ENCODE data around the gene HAUS6.
"Not testable (repeated sequence)": the region's sequence is repeated elsewhere in the genome, so short reads cannot be mapped to it uniquely, and the experiment has no call there.

The HAUS6 gene

GRCh38 chr9:19102631-19103345, at the start of gene HAUS6:
HAUS6 (minus strand) TSS chr9:19102904; CDS start chr9:19102651, 253 bp downstream.
- DNase-seq (ENCODE audit: extremely low read depth, low read depth), result peak; percentile 93
- H3K4me3 ChIP-seq (replicated peaks; ENCODE audit: low read depth, low read length), result peak within 1 kb of the TSS; percentile 98
- TF ChIP-seq, protein P1, sequence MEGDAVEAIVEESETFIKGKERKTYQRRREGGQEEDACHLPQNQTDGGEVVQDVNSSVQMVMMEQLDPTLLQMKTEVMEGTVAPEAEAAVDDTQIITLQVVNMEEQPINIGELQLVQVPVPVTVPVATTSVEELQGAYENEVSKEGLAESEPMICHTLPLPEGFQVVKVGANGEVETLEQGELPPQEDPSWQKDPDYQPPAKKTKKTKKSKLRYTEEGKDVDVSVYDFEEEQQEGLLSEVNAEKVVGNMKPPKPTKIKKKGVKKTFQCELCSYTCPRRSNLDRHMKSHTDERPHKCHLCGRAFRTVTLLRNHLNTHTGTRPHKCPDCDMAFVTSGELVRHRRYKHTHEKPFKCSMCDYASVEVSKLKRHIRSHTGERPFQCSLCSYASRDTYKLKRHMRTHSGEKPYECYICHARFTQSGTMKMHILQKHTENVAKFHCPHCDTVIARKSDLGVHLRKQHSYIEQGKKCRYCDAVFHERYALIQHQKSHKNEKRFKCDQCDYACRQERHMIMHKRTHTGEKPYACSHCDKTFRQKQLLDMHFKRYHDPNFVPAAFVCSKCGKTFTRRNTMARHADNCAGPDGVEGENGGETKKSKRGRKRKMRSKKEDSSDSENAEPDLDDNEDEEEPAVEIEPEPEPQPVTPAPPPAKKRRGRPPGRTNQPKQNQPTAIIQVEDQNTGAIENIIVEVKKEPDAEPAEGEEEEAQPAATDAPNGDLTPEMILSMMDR (IDR thresholded peaks at IDR 0.05; ENCODE audit: low read depth, low read length, missing control alignments), result peak; percentile 35

DNA sequence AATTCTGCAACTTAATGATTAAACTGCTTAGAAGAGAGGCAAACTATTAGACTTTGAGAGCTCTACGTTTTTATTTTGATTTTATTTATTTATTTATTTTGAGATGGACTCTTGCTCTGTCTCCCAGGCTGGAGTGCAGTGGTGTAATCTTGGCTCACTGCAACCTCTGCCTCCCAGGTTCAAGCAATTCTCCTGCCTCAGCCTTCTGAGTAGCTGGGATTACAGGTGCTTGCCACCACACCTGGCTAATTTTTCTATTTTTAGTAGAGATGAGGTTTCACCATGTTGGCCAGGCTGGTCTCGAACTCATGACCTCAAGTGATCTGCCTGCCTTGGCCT, 49.4 kb upstream of the HAUS6 start:
- not testable (repeated sequence) for H3K4me3 ChIP-seq (replicated peaks; ENCODE audit: low read depth, low read length); DNase-seq (ENCODE audit: extremely low read depth, low read depth)

DNA sequence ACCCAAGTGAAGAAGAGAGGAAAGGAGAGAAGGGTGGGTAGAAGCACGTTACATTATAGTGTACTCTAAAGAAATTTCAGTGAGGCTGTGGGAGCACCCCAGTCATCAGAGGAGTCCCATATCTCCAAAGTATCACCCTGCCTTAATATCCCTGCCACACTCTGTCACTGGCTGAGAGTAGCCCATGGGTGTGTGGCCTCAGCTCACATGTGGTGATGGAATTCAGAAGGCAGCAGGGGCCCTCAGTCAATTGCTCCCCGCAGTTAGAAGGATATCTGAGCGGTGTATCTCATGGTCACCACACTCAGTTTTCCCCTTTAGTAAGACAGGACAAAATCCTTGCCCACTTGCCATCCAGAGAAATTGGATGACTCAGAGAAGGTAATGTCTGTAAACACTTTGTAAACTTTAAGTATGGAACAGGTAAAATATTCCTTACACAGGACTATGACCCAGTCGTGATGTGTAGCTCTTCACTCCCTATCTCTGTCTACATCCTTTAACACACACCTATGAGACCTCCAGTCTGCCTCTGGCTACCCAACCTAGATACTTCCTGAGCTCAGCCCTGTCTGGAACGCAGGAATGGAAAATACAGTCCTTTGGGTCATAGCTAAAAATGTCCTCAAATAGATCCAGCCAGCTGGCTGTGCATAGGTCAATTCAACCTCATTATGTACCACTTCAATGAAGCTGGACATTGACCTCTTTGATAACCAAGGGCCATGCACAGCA, 48.9 kb upstream of the HAUS6 start:
- TF ChIP-seq, protein P1 (IDR thresholded peaks at IDR 0.05; ENCODE audit: low read depth, low read length, missing control alignments), result no peak

GRCh38 chr9:19149230-19149629, 46.5 kb upstream of the HAUS6 start:
- TF ChIP-seq, protein P1 (IDR thresholded peaks at IDR 0.05; ENCODE audit: low read depth, low read length, missing control alignments), result no peak
- no peak overlapping the region for H3K4me3 ChIP-seq (replicated peaks; ENCODE audit: low read depth, low read length)
- no peak for DNase-seq (ENCODE audit: extremely low read depth, low read depth)

More for the DNA sequence above, 48.9 kb upstream of the HAUS6 start:
- no peak for DNase-seq (ENCODE audit: extremely low read depth, low read depth)
- no peak overlapping the region for H3K4me3 ChIP-seq (replicated peaks; ENCODE audit: low read depth, low read length)

GRCh38 chr9:19148187-19148586, 45.5 kb upstream of the HAUS6 start:
- DNase-seq (ENCODE audit: extremely low read depth, low read depth), result no peak
- TF ChIP-seq, protein P1 (IDR thresholded peaks at IDR 0.05; ENCODE audit: low read depth, low read length, missing control alignments), result no peak
- no peak overlapping the region for H3K4me3 ChIP-seq (replicated peaks; ENCODE audit: low read depth, low read length)

GRCh38 chr9:19146441-19147024, 43.8 kb upstream of the HAUS6 start:
- TF ChIP-seq, protein P1 (IDR thresholded peaks at IDR 0.05; ENCODE audit: low read depth, low read length, missing control alignments), result no peak
- H3K4me3 ChIP-seq (replicated peaks; ENCODE audit: low read depth, low read length), result no peak overlapping the region
- DNase-seq (ENCODE audit: extremely low read depth, low read depth), result no peak

DNA sequence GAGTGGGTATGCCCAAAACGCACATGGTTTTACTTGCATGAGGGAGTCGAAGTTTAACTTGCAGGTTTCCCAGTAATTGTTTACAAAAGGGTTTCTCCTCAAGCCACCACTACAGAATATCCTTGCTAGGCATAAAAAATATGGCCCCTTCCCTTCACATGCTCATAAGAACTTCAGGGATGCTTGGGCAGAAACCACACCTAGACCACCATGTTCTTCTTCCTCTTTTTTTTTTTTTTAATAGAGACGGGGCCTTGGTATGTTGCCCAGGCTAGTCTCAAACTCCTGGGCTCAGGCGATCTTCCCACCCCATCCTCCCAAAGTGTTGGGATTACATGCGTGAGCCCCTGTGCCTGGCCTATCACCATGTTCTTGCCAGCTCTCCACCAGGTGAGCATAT, 43.2 kb upstream of the HAUS6 start:
- no peak for DNase-seq (ENCODE audit: extremely low read depth, low read depth)
- TF ChIP-seq, protein P1 (IDR thresholded peaks at IDR 0.05; ENCODE audit: low read depth, low read length, missing control alignments), result no peak
- no peak overlapping the region for H3K4me3 ChIP-seq (replicated peaks; ENCODE audit: low read depth, low read length)
